ENCODE data around the gene MCOLN3. TPM values are rescaled to one million over a fixed set of nuclear protein-coding genes. Genes with fewer than 3 reads are reported as not detected.

Gene MCOLN3
- total RNA-seq, 1 experiment from 2014 or later, result 14.2 TPM

DNA sequence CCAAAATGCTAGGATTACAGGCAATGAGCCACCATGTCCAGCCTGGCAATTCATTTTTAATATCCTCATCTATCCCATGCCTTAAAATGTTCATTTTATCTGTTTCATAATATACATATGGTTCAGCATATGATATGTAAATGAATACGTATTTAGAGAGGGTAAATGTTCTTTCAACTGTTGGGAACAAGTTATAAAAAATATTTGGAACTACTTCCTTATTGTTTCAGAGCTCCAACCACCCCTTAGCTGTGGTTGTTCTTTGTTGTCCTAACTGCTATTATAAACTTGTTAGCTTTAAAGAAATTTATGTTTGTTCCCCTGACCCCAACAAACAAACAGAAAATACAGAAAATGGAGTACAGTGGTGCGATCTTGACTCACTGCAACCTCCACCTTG lies 65.9 kb downstream of the MCOLN3 start:
- ATAC-seq (no peak), DNase-seq (ENCODE audit: low read depth, low spot score) (no peak)
- intact Hi-C loops (cut with micrococcal nuclease; ENCODE audit: unreplicated experiment) (no loop called here), in situ Hi-C loops (cut with HindIII; ENCODE audit: low pct_unique_long_range_greater_than_20kb, low sequenced_read_pairs) (no loop called here)
- CTCF ChIA-PET, result no interaction called here
- TF ChIP-seq REST (IDR thresholded peaks at IDR 0.05; ENCODE audit: insufficient read depth in 1 of 2, low read depth in 2 of 2, low read length in 1 of 2) (no peak), SIN3A (IDR thresholded peaks at IDR 0.05; ENCODE audit: borderline replicate concordance, insufficient read depth, low read depth, low read length) (no peak), CTCF (IDR thresholded peaks at IDR 0.05) (no peak), TCF7L2 (IDR thresholded peaks at IDR 0.05; ENCODE audit: low read depth, low read length) (no peak), POLR2AphosphoS5 (IDR thresholded peaks at IDR 0.05; ENCODE audit: low read depth, low read length) (no peak)
- Histone ChIP-seq H3K27me3 (ENCODE audit: control insufficient read depth, insufficient read depth, low read length) (no peaks in the 10 kb centered on the region), H3K36me3 (ENCODE audit: control insufficient read depth, insufficient read depth, low read length) (no peaks in the 10 kb centered on the region), H3K9me3 (ENCODE audit: control insufficient read depth, insufficient read depth, low read depth, low read length) (no peaks in the 10 kb centered on the region), H3K27ac (ENCODE audit: low read length) (no peak overlapping the region), H3K4me1 (ENCODE audit: control insufficient read depth, insufficient read depth, low read length) (no peaks in the 10 kb centered on the region), H3K4me3 (ENCODE audit: low read depth in 2 of 2, low read length in 2 of 2) (no peak overlapping the region)
- POLR2A ChIA-PET, result interaction anchor here (0.6 kb wide), 1 partner anchor 180 kb away, joined by 4 read pairs; no protein-coding TSS in a partner anchor
- no TSS peak for BruUV-seq (replicated peaks)

GRCh38 chr1:84975035-84975434 lies 73.3 kb downstream of the MCOLN3 start:
- Histone ChIP-seq H3K4me3 (ENCODE audit: low read depth in 2 of 2, low read length in 2 of 2) (no peak overlapping the region), H3K36me3 (ENCODE audit: control insufficient read depth, insufficient read depth, low read length) (no peaks in the 10 kb centered on the region), H3K27ac (ENCODE audit: low read length) (no peak overlapping the region), H3K27me3 (ENCODE audit: control insufficient read depth, insufficient read depth, low read length) (no peaks in the 10 kb centered on the region), H3K4me1 (ENCODE audit: control insufficient read depth, insufficient read depth, low read length) (peaks cover 6% of the 10 kb centered on the region), H3K9me3 (ENCODE audit: control insufficient read depth, insufficient read depth, low read depth, low read length) (no peaks in the 10 kb centered on the region)
- ChIA-PET CTCF (no interaction called here), POLR2A (no interaction called here)
- no peak for DNase-seq (ENCODE audit: low read depth, low spot score)
- intact Hi-C loops (cut with micrococcal nuclease; ENCODE audit: unreplicated experiment), result no loop called here
- no peak for ATAC-seq
- in situ Hi-C loops (cut with HindIII; ENCODE audit: low pct_unique_long_range_greater_than_20kb, low sequenced_read_pairs), result no loop called here
- no TSS peak for BruUV-seq (replicated peaks)
- no peak for TF ChIP-seq SIN3A (IDR thresholded peaks at IDR 0.05; ENCODE audit: borderline replicate concordance, insufficient read depth, low read depth, low read length)

DNA sequence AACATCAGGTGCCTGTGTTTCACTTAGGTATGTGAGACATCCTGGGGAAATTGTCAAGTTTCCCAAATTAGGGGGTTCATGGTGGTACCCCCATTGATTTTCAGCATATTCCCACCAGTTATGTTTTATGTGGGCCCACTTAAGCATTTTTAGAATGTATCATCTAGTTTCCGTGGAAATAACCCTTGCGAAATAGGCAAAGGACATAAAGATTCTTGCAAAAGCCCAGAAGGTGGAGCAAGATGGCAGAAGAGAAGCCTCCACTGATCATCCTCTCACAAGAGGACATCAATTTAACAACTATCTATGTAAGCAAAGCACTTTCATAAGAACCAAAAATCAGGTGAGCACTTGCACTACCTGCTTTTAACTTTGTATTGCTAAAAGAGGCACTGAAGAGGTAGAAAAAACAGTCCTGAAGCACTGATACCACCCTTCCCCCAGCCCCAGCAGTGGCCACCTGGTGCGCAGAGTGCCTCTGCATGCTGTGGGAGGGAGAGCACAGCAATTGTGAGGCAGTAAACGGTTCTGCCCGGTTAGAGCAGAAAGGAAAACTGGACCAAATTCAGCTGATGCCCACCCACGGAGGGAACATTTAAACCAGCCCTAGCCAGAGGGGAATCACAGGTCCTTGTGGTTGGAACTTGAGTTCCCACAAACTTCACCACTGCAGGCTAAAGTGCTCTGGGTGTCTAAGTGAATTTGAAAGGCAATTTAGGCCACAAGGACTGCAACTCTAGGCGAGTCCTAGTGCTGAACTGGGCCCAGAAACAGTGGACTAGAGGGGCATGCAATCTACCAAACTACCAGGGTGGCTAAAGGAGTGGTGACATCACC lies 74.6 kb downstream of the MCOLN3 start:
- in situ Hi-C loops (cut with HindIII; ENCODE audit: low pct_unique_long_range_greater_than_20kb, low sequenced_read_pairs) (no loop called here), intact Hi-C loops (cut with micrococcal nuclease; ENCODE audit: unreplicated experiment) (no loop called here)
- BruUV-seq (replicated peaks), result no TSS peak
- no peak for TF ChIP-seq SIN3A (IDR thresholded peaks at IDR 0.05; ENCODE audit: borderline replicate concordance, insufficient read depth, low read depth, low read length)
- TF ChIP-seq CTCF (IDR thresholded peaks at IDR 0.05), result 0 out of 2 replicates have a peak, but pooled peaks have one; percentile 1
- no peak for TF ChIP-seq POLR2AphosphoS5 (IDR thresholded peaks at IDR 0.05; ENCODE audit: low read depth, low read length)
- TF ChIP-seq TCF7L2 (IDR thresholded peaks at IDR 0.05; ENCODE audit: low read depth, low read length), result no peak
- TF ChIP-seq REST (IDR thresholded peaks at IDR 0.05; ENCODE audit: insufficient read depth in 1 of 2, low read depth in 2 of 2, low read length in 1 of 2), result no peak
- no peak for DNase-seq (ENCODE audit: low read depth, low spot score)
- ChIA-PET POLR2A (no interaction called here), CTCF (no interaction called here)
- Histone ChIP-seq H3K4me3 (ENCODE audit: low read depth in 2 of 2, low read length in 2 of 2) (no peak overlapping the region), H3K27me3 (ENCODE audit: control insufficient read depth, insufficient read depth, low read length) (no peaks in the 10 kb centered on the region), H3K9me3 (ENCODE audit: control insufficient read depth, insufficient read depth, low read depth, low read length) (no peaks in the 10 kb centered on the region), H3K27ac (ENCODE audit: low read length) (no peak overlapping the region), H3K4me1 (ENCODE audit: control insufficient read depth, insufficient read depth, low read length) (peaks cover 6% of the 10 kb centered on the region), H3K36me3 (ENCODE audit: control insufficient read depth, insufficient read depth, low read length) (no peaks in the 10 kb centered on the region)
- ATAC-seq, result peak; percentile 33; the same call in 1 of the 2 replicates
